ENCODE measurements around the gene POLN. TPM values are rescaled to one million over a fixed set of nuclear protein-coding genes. Genes with fewer than 3 reads are reported as not detected.

POLN gene
- total RNA-seq, 1 donor from 2014 or later: 1.9 TPM

DNA sequence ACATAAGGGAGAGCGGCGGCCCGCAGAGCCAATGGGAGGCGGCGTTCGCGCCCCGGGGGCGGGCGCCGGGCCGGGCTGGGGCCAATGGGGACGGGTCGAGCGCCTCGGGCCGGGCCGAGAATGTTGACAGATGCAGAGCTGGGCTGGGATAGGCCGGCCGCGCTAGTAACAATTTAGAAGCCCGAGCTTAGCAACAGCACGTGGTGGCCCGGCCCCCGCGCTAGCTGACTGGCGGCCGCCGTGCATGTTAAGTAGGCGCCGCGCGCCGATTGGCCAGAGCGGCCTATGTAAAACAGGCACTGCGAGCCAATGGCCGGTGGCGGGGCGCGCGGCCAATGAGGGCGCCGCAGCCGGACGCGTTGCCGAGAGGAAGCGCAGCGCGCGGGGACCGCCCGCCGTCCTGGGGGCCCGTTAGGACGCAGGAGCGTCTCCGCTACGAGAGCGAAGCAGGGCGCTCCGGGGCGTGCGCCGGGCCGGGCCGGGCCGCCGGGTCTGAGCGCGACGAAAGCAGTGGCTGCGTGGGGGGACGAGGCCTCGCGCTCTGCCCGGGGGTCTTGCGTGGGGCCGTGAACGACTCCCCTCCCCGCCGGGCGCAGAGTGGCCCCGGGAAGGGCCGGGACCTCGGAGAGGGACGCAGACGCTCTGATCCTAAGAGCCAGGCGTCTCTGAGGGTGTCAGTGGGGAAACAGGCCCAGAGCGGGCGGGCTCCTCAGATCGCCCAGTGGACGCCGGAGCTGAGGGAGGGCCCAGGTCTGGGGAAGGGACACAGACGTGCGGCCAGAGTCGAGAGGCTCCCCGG, 20.4 kb upstream of the POLN start:
- H3K9me3 Mint-ChIP-seq: no peaks in the 10 kb centered on the region
- no peaks in the 10 kb centered on the region for H3K4me1 Mint-ChIP-seq
- DNase-seq: peak; percentile 99
- no peaks in the 10 kb centered on the region for H3K36me3 Mint-ChIP-seq (ENCODE audit: low read depth)
- H3K27me3 Mint-ChIP-seq: no peaks in the 10 kb centered on the region
- peak overlapping the region; percentile 76 for H3K4me3 Mint-ChIP-seq
- intact Hi-C loops (cut with micrococcal nuclease): loop anchor here (1.0 to 2.0 kb wide), 4 partner anchors 20 to 274 kb away; partner anchors contain the start of genes CFAP99, FAM193A, HAUS3 and POLN
- H3K27ac Mint-ChIP-seq: peak overlapping the region; percentile 82

GRCh38 chr4:2261853-2262144, 19.9 kb upstream of the POLN start, which contains the start of gene MXD4:
Gene MXD4, minus strand, starts transcription at chr4:2262109. Its CDS starts 129 bp downstream, at chr4:2261980.
- Mint-ChIP-seq H3K9me3 (no peaks in the 10 kb centered on the region), H3K27ac (peak within 1 kb of the TSS; percentile 82), H3K4me1 (no peaks in the 10 kb centered on the region), H3K36me3 (ENCODE audit: low read depth) (no peaks in the 10 kb centered on the region), H3K27me3 (no peaks in the 10 kb centered on the region), H3K4me3 (peak within 1 kb of the TSS; percentile 76)
- DNase-seq: no peak
- intact Hi-C loops (cut with micrococcal nuclease): loop anchor here (1.0 to 2.0 kb wide), 4 partner anchors 19 to 275 kb away; partner anchors contain the start of genes CFAP99, FAM193A, HAUS3 and POLN

GRCh38 chr4:2261110-2261852, 19.4 kb upstream of the POLN start:
- Mint-ChIP-seq H3K36me3 (ENCODE audit: low read depth) (no peaks in the 10 kb centered on the region), H3K4me1 (no peaks in the 10 kb centered on the region), H3K4me3 (peak overlapping the region; percentile 76), H3K27me3 (no peaks in the 10 kb centered on the region), H3K9me3 (no peaks in the 10 kb centered on the region), H3K27ac (no peak overlapping the region)
- intact Hi-C loops (cut with micrococcal nuclease): no loop called here
- DNase-seq: peak; percentile 93

GRCh38 chr4:2260344-2261109, 18.6 kb upstream of the POLN start:
- no peaks in the 10 kb centered on the region for H3K9me3 Mint-ChIP-seq
- no peak overlapping the region for H3K27ac Mint-ChIP-seq
- no peaks in the 10 kb centered on the region for H3K27me3 Mint-ChIP-seq
- intact Hi-C loops (cut with micrococcal nuclease): no loop called here
- DNase-seq: no peak
- no peaks in the 10 kb centered on the region for H3K36me3 Mint-ChIP-seq (ENCODE audit: low read depth)
- H3K4me3 Mint-ChIP-seq: peak overlapping the region; percentile 76
- H3K4me1 Mint-ChIP-seq: no peaks in the 10 kb centered on the region

DNA sequence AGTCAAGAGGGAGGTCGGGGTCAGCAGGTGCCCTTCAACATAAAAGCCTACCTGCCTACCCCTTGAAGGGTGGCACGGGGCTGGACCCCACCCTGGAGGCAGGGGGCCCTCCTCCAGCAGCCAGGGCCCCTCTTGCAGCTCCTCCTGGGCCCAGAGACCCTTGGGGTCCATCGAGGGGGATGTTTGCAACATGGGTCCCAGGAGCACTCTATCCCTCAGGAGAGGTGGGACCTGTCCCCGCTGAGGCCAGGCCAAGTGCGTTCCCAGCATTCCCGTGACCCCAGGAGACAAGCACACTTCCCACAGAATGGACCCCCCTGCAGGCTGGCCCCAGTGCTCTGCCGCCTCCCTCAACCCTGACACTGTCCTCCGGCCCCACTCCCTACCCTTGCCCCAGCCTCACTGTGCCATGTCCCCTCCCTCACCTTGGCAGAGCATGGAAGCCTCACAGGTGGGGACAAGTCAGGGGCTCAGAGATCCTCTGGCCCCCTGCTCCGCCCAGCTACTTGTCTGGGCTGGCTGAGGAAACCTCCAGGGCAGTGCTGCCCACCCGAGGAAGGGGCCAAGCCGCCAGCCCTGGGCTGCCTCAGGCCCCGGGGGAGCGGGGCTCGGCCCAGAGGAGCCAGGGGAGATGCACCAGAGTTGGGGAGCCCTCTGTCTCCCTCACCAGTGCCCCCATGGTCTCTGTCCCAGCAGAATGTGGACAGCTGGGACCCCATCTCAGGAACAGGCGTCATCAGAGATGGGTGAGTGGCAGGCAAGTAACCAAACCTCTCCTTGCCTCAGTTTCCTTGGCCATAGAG, 17.8 kb upstream of the POLN start:
- DNase-seq: no peak
- H3K36me3 Mint-ChIP-seq (ENCODE audit: low read depth): no peaks in the 10 kb centered on the region
- H3K4me3 Mint-ChIP-seq: peak overlapping the region; percentile 19
- H3K9me3 Mint-ChIP-seq: no peaks in the 10 kb centered on the region
- H3K27ac Mint-ChIP-seq: no peak overlapping the region
- intact Hi-C loops (cut with micrococcal nuclease): no loop called here
- no peaks in the 10 kb centered on the region for H3K4me1 Mint-ChIP-seq
- H3K27me3 Mint-ChIP-seq: no peaks in the 10 kb centered on the region

GRCh38 chr4:2259036-2259540, 17.2 kb upstream of the POLN start:
- no peak for DNase-seq
- Mint-ChIP-seq H3K27ac (no peak overlapping the region), H3K36me3 (ENCODE audit: low read depth) (no peaks in the 10 kb centered on the region), H3K9me3 (no peaks in the 10 kb centered on the region), H3K27me3 (no peaks in the 10 kb centered on the region), H3K4me1 (no peaks in the 10 kb centered on the region), H3K4me3 (no peak overlapping the region)
- intact Hi-C loops (cut with micrococcal nuclease): no loop called here

DNA sequence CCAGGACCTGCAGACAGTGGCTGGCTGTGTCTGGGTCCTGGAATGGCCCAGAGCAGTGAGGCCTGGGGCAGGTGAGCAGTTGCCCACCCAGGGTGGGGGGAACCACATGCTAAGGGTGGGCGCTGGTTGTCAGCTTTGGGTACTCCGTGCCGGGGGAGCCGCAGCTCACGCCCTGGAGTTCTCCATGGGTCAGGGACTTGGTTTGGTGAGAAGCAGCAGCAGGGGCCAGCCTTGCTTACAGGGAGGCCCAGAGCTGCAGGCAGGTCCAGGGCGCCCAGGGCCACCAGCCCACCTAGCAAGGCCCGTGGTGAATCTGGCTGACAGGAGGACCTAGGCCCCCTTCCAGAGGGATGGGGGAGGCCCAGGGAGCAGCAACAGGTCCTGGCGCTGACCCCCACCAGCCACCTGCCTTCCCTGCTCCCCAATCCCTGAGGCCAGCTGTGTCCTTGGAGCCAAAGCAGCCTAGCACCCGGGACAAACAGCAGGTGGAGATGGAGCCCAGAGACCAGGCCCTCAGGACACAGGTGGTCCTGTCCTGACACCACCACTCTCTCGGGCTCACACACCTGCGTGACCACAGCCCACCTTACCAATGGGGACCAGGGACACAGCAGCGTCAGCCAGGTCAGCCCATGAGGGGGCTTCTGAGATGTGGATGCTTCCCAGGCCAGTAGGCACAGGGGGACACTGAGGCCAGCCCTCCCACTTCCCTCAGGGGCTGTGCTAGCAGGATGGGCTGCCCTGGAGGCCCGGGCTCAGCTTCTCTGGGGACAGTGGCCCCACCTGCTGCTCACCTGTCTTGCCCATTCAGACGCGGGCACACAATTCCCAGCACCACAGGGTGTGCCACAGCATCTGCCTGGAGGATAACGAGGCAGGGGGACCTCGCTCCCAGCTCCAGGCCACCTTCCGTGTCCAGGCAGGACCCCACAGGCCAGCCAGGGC, 16.4 kb upstream of the POLN start:
- DNase-seq: no peak
- Mint-ChIP-seq H3K4me3 (no peak overlapping the region), H3K36me3 (ENCODE audit: low read depth) (no peaks in the 10 kb centered on the region), H3K27ac (no peak overlapping the region), H3K9me3 (no peaks in the 10 kb centered on the region), H3K4me1 (no peaks in the 10 kb centered on the region), H3K27me3 (no peaks in the 10 kb centered on the region)
- intact Hi-C loops (cut with micrococcal nuclease): no loop called here

GRCh38 chr4:2257361-2258081, 15.6 kb upstream of the POLN start:
- H3K36me3 Mint-ChIP-seq (ENCODE audit: low read depth): no peaks in the 10 kb centered on the region
- no peak for DNase-seq
- no peak overlapping the region for H3K27ac Mint-ChIP-seq
- intact Hi-C loops (cut with micrococcal nuclease): no loop called here
- no peaks in the 10 kb centered on the region for H3K9me3 Mint-ChIP-seq
- no peaks in the 10 kb centered on the region for H3K4me1 Mint-ChIP-seq
- no peak overlapping the region for H3K4me3 Mint-ChIP-seq
- H3K27me3 Mint-ChIP-seq: no peaks in the 10 kb centered on the region

GRCh38 chr4:2256781-2257191, 14.9 kb upstream of the POLN start:
- Mint-ChIP-seq H3K4me3 (no peak overlapping the region), H3K9me3 (no peaks in the 10 kb centered on the region), H3K4me1 (no peaks in the 10 kb centered on the region), H3K27ac (no peak overlapping the region), H3K27me3 (no peaks in the 10 kb centered on the region), H3K36me3 (ENCODE audit: low read depth) (no peaks in the 10 kb centered on the region)
- DNase-seq: no peak
- intact Hi-C loops (cut with micrococcal nuclease): no loop called here

DNA sequence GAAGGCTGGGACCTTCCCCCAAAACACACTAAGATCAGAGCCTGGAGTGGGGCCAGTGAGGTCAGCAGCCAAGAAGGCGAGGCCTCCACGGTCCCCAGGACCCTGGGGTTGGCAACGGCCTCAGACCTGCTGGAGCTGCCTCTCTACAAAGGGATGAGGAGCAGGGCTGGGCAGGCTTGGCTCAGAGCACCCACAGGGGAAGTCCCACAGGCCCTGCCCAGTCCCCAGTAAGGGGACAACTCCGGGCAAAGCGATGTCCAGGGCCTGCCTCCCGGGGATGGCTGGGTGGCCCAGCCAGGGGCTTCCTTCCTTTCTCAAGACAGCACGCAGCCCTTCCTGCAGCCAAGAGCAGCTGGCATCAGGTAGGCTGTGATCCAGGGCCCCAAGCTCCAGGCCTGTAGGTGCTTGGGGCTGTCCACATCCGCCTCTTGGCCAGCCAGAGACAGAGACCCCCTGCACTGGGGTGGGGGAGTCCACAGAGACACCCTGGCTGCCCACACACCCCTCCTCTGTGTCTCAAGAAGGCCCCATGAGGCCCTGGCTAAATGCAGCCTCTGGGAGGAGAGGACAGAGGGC, 14.3 kb upstream of the POLN start:
- Mint-ChIP-seq H3K27ac (no peak overlapping the region), H3K4me3 (no peak overlapping the region), H3K36me3 (ENCODE audit: low read depth) (no peaks in the 10 kb centered on the region), H3K27me3 (no peaks in the 10 kb centered on the region), H3K9me3 (no peaks in the 10 kb centered on the region), H3K4me1 (no peaks in the 10 kb centered on the region)
- intact Hi-C loops (cut with micrococcal nuclease): no loop called here
- DNase-seq: no peak

GRCh38 chr4:2255501-2256155, 13.7 kb upstream of the POLN start:
- H3K27me3 Mint-ChIP-seq: no peaks in the 10 kb centered on the region
- H3K9me3 Mint-ChIP-seq: no peaks in the 10 kb centered on the region
- H3K36me3 Mint-ChIP-seq (ENCODE audit: low read depth): no peaks in the 10 kb centered on the region
- DNase-seq: no peak
- intact Hi-C loops (cut with micrococcal nuclease): no loop called here
- H3K4me1 Mint-ChIP-seq: no peaks in the 10 kb centered on the region
- H3K4me3 Mint-ChIP-seq: no peak overlapping the region
- no peak overlapping the region for H3K27ac Mint-ChIP-seq

All from activated CD4-positive, alpha-beta T cell treated with anti-CD3 and anti-CD28 coated beads, Interleukin-2, amount 10 ng/mL, durations not matched to agents 24 days and 14 days (primary cell).